CD14-positive monocyte (primary cell): ENCODE measurements around the gene CFAP90. TPM values are rescaled to one million over a fixed set of nuclear protein-coding genes. Genes with fewer than 3 reads are reported as not detected.

Experiments
- DNase-seq, 3 donors: peaks; one replicate each; pipeline ENCODE4 v3.0.0-alpha.2; 2011 to 2022
- H2AFZ ChIP-seq: 2 replicates; pipeline ENCODE4 v1.6.0; 2012; ENCODE audit warnings: mild to moderate bottlenecking, low read depth, low read length, inconsistent platforms; ENCODE audit not compliant: insufficient read depth, poor library complexity, severe bottlenecking
- H3K27ac ChIP-seq, 2 donors: 1 replicate in 1 of 2; 2 replicates in 1 of 2; pipeline ENCODE4 v1.5.1; 2012 to 2013; ENCODE audit warnings: low read length in 2 of 2, control low read depth in 1 of 2, inconsistent platforms in 1 of 2, low read depth in 1 of 2, mild to moderate bottlenecking in 1 of 2
- H3K27me3 ChIP-seq, 2 donors: one replicate each; pipeline versions ENCODE4 v1.6.0 to v1.6.1; 2011 to 2013; ENCODE audit warnings: low read length in 2 of 2; ENCODE audit not compliant: control insufficient read depth in 2 of 2, insufficient read depth in 2 of 2
- H3K36me3 ChIP-seq, 2 donors: replicated peaks in 1 of 2; 1 replicate in 1 of 2; 2 replicates in 1 of 2; pipeline versions ENCODE4 v1.5.1 to v1.6.1; 2012 to 2013; ENCODE audit warnings: low read length in 2 of 2, control low read depth in 1 of 2, inconsistent platforms in 1 of 2, mild to moderate bottlenecking in 1 of 2; ENCODE audit not compliant: insufficient read depth in 2 of 2, control insufficient read depth in 1 of 2
- H3K4me1 ChIP-seq, 2 donors: 1 replicate in 1 of 2; 2 replicates in 1 of 2; pipeline versions ENCODE4 v1.5.1 to v1.6.1; 2012 to 2013; ENCODE audit warnings: low read length in 2 of 2, control low read depth in 1 of 2, inconsistent platforms in 1 of 2, mild to moderate bottlenecking in 1 of 2, moderate library complexity in 1 of 2; ENCODE audit not compliant: insufficient read depth in 2 of 2, control insufficient read depth in 1 of 2
- H3K4me2 ChIP-seq: replicated peaks from 2 replicates; pipeline ENCODE3; 2012; ENCODE audit warnings: low read length, moderate library complexity, mild to moderate bottlenecking; ENCODE audit not compliant: poor library complexity, severe bottlenecking; ENCODE audit errors: extremely low read depth
- H3K4me3 ChIP-seq, 3 experiments: fragments of 200-600 bp in 1 of 3; sonication (generic) in 1 of 3; replicated peaks in 1 of 3; 1 replicate in 2 of 3; 2 replicates in 1 of 3; pipeline ENCODE4 v1.5.1; 2011 to 2013; ENCODE audit warnings: low read length in 3 of 3, mild to moderate bottlenecking in 3 of 3, control low read depth in 2 of 3, low read depth in 2 of 3, inconsistent platforms in 1 of 3, moderate library complexity in 1 of 3
- H3K79me2 ChIP-seq: 2 replicates; pipeline ENCODE4 v1.6.0; 2012; ENCODE audit warnings: mild to moderate bottlenecking, control low read depth, inconsistent platforms, low read length, moderate library complexity; ENCODE audit not compliant: insufficient read depth
- H3K9ac ChIP-seq: 2 replicates; pipeline ENCODE4 v1.6.0; 2017; ENCODE audit warnings: low read length, mild to moderate bottlenecking; ENCODE audit not compliant: insufficient read depth, poor library complexity, severe bottlenecking
- H3K9me3 ChIP-seq, 2 donors: replicated peaks in 1 of 2; 1 replicate in 1 of 2; 2 replicates in 1 of 2; pipeline versions ENCODE4 v1.5.1 to v1.6.1; 2012 to 2013; ENCODE audit warnings: low read length in 2 of 2, control low read depth in 1 of 2; ENCODE audit not compliant: control insufficient read depth in 1 of 2, insufficient read depth in 1 of 2
- H4K20me1 ChIP-seq: 2 replicates; pipeline ENCODE4 v1.6.0; 2012; ENCODE audit warnings: mild to moderate bottlenecking, low read length, control low read depth, moderate library complexity; ENCODE audit not compliant: insufficient read depth
- H3K27ac Mint-ChIP-seq, 7 donors: one replicate each; pipeline ENCODE4 v1.8.0; 2020; ENCODE audit warnings: mild to moderate bottlenecking in 7 of 7, mixed read lengths in 7 of 7, moderate library complexity in 6 of 7, inconsistent platforms in 2 of 7
- H3K27me3 Mint-ChIP-seq, 3 donors: one replicate each; pipeline ENCODE4 v1.8.0; 2021 to 2022; ENCODE audit warnings: low read depth in 3 of 3, mild to moderate bottlenecking in 3 of 3, mixed read lengths in 3 of 3, moderate library complexity in 3 of 3, inconsistent platforms in 1 of 3
- H3K36me3 Mint-ChIP-seq, 2 donors: one replicate each; pipeline ENCODE4 v1.8.0; 2020; ENCODE audit warnings: mixed read lengths in 2 of 2, inconsistent platforms in 1 of 2, mild to moderate bottlenecking in 1 of 2
- H3K4me1 Mint-ChIP-seq: one replicate; pipeline ENCODE4 v1.8.0; 2020; ENCODE audit warnings: mild to moderate bottlenecking, mixed read lengths
- H3K4me3 Mint-ChIP-seq, 2 donors: one replicate each; pipeline ENCODE4 v1.8.0; 2020; ENCODE audit warnings: mild to moderate bottlenecking in 2 of 2, mixed read lengths in 2 of 2, moderate library complexity in 1 of 2
- H3K9me3 Mint-ChIP-seq, 7 donors: one replicate each; pipeline ENCODE4 v1.8.0; 2020 to 2022; ENCODE audit warnings: mixed read lengths in 7 of 7, mild to moderate bottlenecking in 6 of 7, moderate library complexity in 6 of 7, inconsistent platforms in 2 of 7
- CTCF ChIP-seq: fragments of 200-600 bp; IDR thresholded peaks from one replicate; pipeline ENCODE4 v1.8.0; 2022; ENCODE audit warnings: antibody characterized with exemption, mild to moderate bottlenecking
- WGBS: methylation state at CpG from one replicate; pipeline ENCODE4 v1.1.5; 2013; ENCODE audit warnings: missing lambda C conversion rate; ENCODE audit not compliant: insufficient coverage; 5-methylcytosine and 5-hydroxymethylcytosine counted together
- intact Hi-C, 2 donors: fragments of 100-400 bp; cut with micrococcal nuclease; formaldehyde crosslinking; loops; one replicate each; pipeline versions ENCODE4 v1.15.0 to v1.15.1; 2023
- polyA plus RNA-seq, 3 donors: library from polyadenylated mRNA; depleted of rRNA in 1 of 3; unstranded in 2 of 3; stranded (reverse) in 1 of 3; fragments of 300-500 nt in 2 of 3; fragments of >200 nt in 1 of 3; fragmentation: Illumina TruSeq in 2 of 3; gene quantifications; 1 replicate in 2 of 3; 2 replicates in 1 of 3; pipeline ENCODE4 v1.2.3, GENCODE V29; 2012 to 2021

Gene CFAP90
- polyA plus RNA-seq, 3 donors = not detected

GRCh38 chr5:7808998-7809397, 41.9 kb downstream of the CFAP90 start:
- peaks cover 0 to 3% of the 10 kb centered on the region in 2 donors for H3K9me3 ChIP-seq
- H3K79me2 ChIP-seq = no peaks in the 10 kb centered on the region
- H3K27ac Mint-ChIP-seq = no peak overlapping the region
- DNase-seq = no peak
- H3K4me3 ChIP-seq = no peak overlapping the region
- H3K27me3 Mint-ChIP-seq = no peaks in the 10 kb centered on the region
- no peak for TF ChIP-seq CTCF
- H3K4me1 Mint-ChIP-seq = peaks cover 11% of the 10 kb centered on the region
- H3K4me2 ChIP-seq = no peak overlapping the region
- no peak overlapping the region for H3K4me3 Mint-ChIP-seq
- no peaks in the 10 kb centered on the region for H3K36me3 Mint-ChIP-seq
- H3K27me3 ChIP-seq = no peaks in the 10 kb centered on the region
- intact Hi-C loops = no loop called here
- H3K27ac ChIP-seq = no peak overlapping the region
- no peaks in the 10 kb centered on the region for H4K20me1 ChIP-seq
- H2AFZ ChIP-seq = no peak overlapping the region
- WGBS = no CpG with 5 or more reads among the region's 4 CpGs
- H3K36me3 ChIP-seq = no peaks in the 10 kb centered on the region
- peaks cover 0 to 6% (median 3%) of the 10 kb centered on the region in 7 donors for H3K9me3 Mint-ChIP-seq
- H3K4me1 ChIP-seq = no peaks in the 10 kb centered on the region
- no peak overlapping the region for H3K9ac ChIP-seq

GRCh38 chr5:7805379-7805778, 45.6 kb downstream of the CFAP90 start:
- H3K27me3 Mint-ChIP-seq = no peaks in the 10 kb centered on the region

More at GRCh38 chr5:7805379-7805778, 45.6 kb downstream of the CFAP90 start:
- Histone ChIP-seq H3K79me2 (no peaks in the 10 kb centered on the region), H3K4me1 (peaks cover 16 to 20% of the 10 kb centered on the region in 2 donors), H3K27me3 (no peaks in the 10 kb centered on the region), H4K20me1 (no peaks in the 10 kb centered on the region), H3K27ac (no peak overlapping the region), H3K36me3 (no peaks in the 10 kb centered on the region), H3K4me3 (no peak overlapping the region), H3K9me3 (peaks cover 0 to 3% of the 10 kb centered on the region in 2 donors), H3K9ac (no peak overlapping the region), H3K4me2 (no peak overlapping the region), H2AFZ (no peak overlapping the region)
- H3K36me3 Mint-ChIP-seq = no peaks in the 10 kb centered on the region
- H3K9me3 Mint-ChIP-seq = peaks cover 0 to 6% (median 3%) of the 10 kb centered on the region in 7 donors
- peaks cover 22% of the 10 kb centered on the region for H3K4me1 Mint-ChIP-seq
- peak in 1 of 3 donors; percentile 28 for DNase-seq
- WGBS = no CpG with 5 or more reads among the region's 2 CpGs
- peak overlapping the region in 2 of 7 donors; percentile 36 to 40 for H3K27ac Mint-ChIP-seq
- peak; percentile 32 for TF ChIP-seq CTCF
- H3K4me3 Mint-ChIP-seq = no peak overlapping the region
- intact Hi-C loops = no loop called here
